GM11168 (cell line): ENCODE measurements around the gene FERMT2.
"Not testable (repeated sequence)": the region's sequence is repeated elsewhere in the genome, so short reads cannot be mapped to it uniquely, and the experiment has no call there.

Experiments
- in situ Hi-C: fragments of 300-500 bp; cut with MboI; formaldehyde crosslinking; loops from one replicate; pipeline ENCODE4 v1.12.0; 2022; ENCODE audit warnings: low sequenced_read_pairs; ENCODE audit not compliant: unreplicated experiment

FERMT2 gene

GRCh38 chr14:52948039-52948438, 2.8 kb downstream of the FERMT2 start:
- in situ Hi-C loops = no loop called here

GRCh38 chr14:52944254-52944653, 6.6 kb downstream of the FERMT2 start:
- in situ Hi-C loops = no loop called here

- in situ Hi-C loops = no loop called here
Observed at GRCh38 chr14:52939427-52939826, 11.4 kb downstream of the FERMT2 start.

- in situ Hi-C loops = no loop called here
Observed at GRCh38 chr14:52937869-52938268, 13.0 kb downstream of the FERMT2 start.

- in situ Hi-C loops = no loop called here
Observed at GRCh38 chr14:52937306-52937705, 13.5 kb downstream of the FERMT2 start.

- in situ Hi-C loops = no loop called here
Observed at GRCh38 chr14:52936437-52936836, 14.4 kb downstream of the FERMT2 start.

- in situ Hi-C loops = no loop called here
Observed at GRCh38 chr14:52935833-52936232, 15.0 kb downstream of the FERMT2 start.

GRCh38 chr14:52934762-52935161, 16.1 kb downstream of the FERMT2 start:
- in situ Hi-C loops = no loop called here

GRCh38 chr14:52929192-52929807, 21.6 kb downstream of the FERMT2 start:
- in situ Hi-C loops = no loop called here

- in situ Hi-C loops = no loop called here
Observed at GRCh38 chr14:52926953-52927352, 23.9 kb downstream of the FERMT2 start.

- in situ Hi-C loops = no loop called here
Observed at GRCh38 chr14:52923902-52924575, 26.8 kb downstream of the FERMT2 start.

GRCh38 chr14:52922656-52923055, 28.2 kb downstream of the FERMT2 start:
- in situ Hi-C loops = no loop called here

GRCh38 chr14:52922059-52922458, 28.8 kb downstream of the FERMT2 start:
- in situ Hi-C loops = no loop called here

- in situ Hi-C loops = not testable (repeated sequence)
Observed at GRCh38 chr14:52920411-52920810, 30.4 kb downstream of the FERMT2 start.

- in situ Hi-C loops = no loop called here
Observed at GRCh38 chr14:52919971-52920370, 30.9 kb downstream of the FERMT2 start.

- in situ Hi-C loops = no loop called here
Observed at GRCh38 chr14:52918486-52918885, 32.4 kb downstream of the FERMT2 start.

GRCh38 chr14:52917735-52918134, 33.1 kb downstream of the FERMT2 start:
- in situ Hi-C loops = no loop called here

GRCh38 chr14:52914295-52914694, 36.6 kb downstream of the FERMT2 start:
- in situ Hi-C loops = no loop called here

- in situ Hi-C loops = no loop called here
Observed at GRCh38 chr14:52913271-52913670, 37.6 kb downstream of the FERMT2 start.

- in situ Hi-C loops = no loop called here
Observed at GRCh38 chr14:52911904-52912303, 38.9 kb downstream of the FERMT2 start.

- in situ Hi-C loops = no loop called here
Observed at GRCh38 chr14:52910572-52910971, 40.3 kb downstream of the FERMT2 start.

GRCh38 chr14:52907949-52908348, 42.9 kb downstream of the FERMT2 start:
- in situ Hi-C loops = no loop called here
